ENCODE results near the gene TSPEAR. TPM values are rescaled to one million over a fixed set of nuclear protein-coding genes. Genes with fewer than 3 reads are reported as not detected.
"Not testable (repeated sequence)": the region's sequence is repeated elsewhere in the genome, so short reads cannot be mapped to it uniquely, and the experiment has no call there.

The TSPEAR gene
- total RNA-seq, 1 donor from 2014 or later: not detected

GRCh38 chr21:44508711-44509445 is 202.5 kb downstream of the TSPEAR start:
- no peak for DNase-seq (ENCODE audit: low spot score)

DNA sequence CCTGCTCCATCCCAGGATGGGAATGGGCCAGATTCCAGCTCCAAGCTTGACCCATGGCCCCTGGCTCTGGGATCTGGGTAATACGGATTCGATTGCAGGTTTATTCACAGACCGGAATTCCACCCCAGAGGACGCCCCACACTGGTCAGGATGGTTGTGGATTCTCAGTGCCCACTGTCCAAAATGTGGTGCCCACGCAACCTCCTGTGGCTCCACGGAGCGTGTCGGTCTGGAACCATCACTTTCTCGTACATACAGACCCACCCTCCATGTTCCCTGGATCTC is 203.0 kb downstream of the TSPEAR start:
- DNase-seq (ENCODE audit: low spot score): no peak

DNA sequence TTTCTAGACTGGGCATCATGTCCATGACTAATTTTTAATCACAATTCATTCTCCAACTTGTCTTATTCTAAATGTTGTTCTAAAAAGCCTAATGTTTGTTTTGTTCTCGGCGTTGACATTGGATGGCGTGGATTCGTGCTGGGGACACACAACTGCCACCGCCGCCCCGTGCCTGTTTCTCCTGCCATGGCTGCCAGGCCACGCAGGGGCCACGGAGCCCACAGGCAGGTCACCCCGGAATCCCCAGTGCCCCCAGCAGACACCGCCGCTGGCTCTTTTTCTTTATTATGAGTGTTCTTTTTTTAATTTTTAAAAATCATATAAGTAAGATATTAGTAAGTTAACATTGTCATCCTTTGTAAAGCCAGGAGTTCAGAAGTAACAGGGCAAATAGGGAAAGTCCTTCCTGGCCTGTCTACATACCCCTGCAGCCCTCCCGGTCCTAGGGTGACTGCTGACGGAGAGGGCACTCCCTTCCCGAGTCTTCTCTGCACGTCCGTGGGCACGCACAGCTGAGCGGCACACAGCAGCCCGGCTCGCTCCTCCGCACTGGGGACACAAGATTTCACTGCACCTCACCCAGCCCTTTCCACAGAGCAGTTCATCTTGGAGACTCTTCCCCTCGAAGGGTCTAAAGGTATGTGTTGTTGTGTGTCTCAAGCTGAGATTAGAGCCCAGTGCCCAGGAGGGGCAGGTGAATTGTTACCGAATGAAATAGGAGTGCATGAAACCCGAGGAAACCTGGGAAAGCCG is 203.5 kb downstream of the TSPEAR start:
- no peak for DNase-seq (ENCODE audit: low spot score)

- no peak for DNase-seq (ENCODE audit: low spot score)
Observed at GRCh38 chr21:44506279-44507255, 204.8 kb downstream of the TSPEAR start.

GRCh38 chr21:44505673-44506278 is 205.6 kb downstream of the TSPEAR start:
- no peak for DNase-seq (ENCODE audit: low spot score)

DNA sequence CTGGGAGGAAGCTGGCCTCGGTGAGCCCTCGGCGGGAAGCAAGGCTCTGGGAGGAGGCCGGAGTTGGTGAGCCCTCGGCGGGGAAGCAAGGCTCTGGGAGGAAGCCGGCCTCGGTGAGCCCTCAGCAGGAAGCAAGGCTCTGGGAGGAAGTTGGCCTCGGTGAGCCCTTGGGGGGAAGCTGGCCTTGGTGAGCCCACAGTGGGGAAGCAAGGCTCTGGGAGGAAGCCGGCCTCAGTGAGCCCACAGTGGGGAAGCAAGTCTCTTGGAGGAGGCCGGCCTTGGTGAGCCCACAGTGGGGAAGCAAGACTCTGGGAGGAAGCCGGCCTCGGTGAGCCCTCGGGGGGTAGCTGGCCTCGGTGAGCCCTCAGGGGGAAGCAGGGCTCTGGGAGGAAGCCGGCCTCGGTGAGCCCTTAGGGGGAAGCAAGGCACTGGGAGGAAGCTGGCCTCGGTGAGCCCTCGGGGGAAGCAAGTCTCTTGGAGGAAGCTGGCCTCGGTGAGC is 207.4 kb downstream of the TSPEAR start:
- DNase-seq (ENCODE audit: low spot score): no peak

DNA sequence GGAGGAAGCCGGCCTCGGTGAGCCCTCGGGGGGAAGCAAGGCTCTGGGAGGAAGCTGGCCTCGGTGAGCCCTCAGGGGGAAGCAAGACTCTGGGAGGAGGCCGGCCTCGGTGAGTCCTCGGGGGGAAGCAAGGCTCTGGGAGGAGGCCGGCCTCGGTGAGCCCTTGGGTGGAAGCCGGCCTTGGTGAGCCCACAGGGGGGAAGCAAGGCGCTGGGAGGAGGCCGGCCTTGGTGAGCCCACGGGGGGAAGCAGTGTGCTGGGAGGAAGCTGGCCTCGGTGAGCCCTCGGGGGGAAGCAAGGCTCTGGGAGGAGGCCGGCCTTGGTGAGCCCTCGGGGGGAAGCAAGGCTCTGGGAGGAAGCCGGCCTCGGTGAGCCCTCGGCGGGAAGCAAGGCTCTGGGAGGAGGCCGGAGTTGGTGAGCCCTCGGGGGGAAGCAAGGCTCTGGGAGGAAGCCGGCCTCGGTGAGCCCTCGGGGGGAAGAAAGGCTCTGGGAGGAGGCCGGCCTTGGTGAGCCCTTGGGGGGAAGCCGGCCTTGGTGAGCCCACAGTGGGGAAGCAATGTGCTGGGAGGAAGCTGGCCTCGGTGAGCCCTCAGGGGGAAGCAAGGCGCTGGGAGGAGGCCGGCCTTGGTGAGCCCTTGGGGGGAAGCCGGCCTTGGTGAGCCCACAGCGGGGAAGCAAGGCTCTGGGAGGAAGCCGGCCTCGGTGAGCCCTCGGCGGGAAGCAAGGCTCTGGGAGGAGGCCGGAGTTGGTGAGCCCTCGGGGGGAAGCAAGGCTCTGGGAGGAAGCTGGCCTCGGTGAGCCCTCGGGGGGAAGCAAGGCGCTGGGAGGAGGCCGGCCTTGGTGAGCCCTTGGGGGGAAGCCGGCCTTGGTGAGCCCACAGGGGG is 208.1 kb downstream of the TSPEAR start:
- DNase-seq (ENCODE audit: low spot score): not testable (repeated sequence)

GRCh38 chr21:44502171-44502958 is 209.0 kb downstream of the TSPEAR start:
- no peak for DNase-seq (ENCODE audit: low spot score)

GRCh38 chr21:44500111-44500510 is 211.3 kb downstream of the TSPEAR start:
- no peak for DNase-seq (ENCODE audit: low spot score)

DNA sequence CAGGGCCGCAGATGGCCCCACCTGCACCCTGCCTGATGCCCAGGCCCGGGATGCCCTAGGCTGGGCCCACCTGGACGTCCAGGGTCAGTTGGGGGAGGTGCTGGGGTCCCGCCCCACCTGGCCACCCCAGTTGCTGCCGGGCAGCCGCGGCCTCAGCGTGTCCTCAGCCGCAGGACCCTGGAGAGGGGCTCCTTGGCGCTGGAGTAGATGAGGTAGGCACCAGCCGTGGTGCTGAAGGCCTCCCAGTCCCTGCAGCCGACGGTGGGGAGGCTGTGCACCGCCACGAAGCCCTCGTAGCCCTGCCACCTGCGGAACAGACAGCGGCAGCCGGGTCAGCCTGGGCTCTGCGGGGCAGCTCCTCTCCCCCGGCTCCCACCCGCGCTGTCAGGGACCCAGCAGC is 211.7 kb downstream of the TSPEAR start:
- no peak for DNase-seq (ENCODE audit: low spot score)

- DNase-seq (ENCODE audit: low spot score): no peak
Observed at GRCh38 chr21:44499211-44499560, 212.2 kb downstream of the TSPEAR start.

DNA sequence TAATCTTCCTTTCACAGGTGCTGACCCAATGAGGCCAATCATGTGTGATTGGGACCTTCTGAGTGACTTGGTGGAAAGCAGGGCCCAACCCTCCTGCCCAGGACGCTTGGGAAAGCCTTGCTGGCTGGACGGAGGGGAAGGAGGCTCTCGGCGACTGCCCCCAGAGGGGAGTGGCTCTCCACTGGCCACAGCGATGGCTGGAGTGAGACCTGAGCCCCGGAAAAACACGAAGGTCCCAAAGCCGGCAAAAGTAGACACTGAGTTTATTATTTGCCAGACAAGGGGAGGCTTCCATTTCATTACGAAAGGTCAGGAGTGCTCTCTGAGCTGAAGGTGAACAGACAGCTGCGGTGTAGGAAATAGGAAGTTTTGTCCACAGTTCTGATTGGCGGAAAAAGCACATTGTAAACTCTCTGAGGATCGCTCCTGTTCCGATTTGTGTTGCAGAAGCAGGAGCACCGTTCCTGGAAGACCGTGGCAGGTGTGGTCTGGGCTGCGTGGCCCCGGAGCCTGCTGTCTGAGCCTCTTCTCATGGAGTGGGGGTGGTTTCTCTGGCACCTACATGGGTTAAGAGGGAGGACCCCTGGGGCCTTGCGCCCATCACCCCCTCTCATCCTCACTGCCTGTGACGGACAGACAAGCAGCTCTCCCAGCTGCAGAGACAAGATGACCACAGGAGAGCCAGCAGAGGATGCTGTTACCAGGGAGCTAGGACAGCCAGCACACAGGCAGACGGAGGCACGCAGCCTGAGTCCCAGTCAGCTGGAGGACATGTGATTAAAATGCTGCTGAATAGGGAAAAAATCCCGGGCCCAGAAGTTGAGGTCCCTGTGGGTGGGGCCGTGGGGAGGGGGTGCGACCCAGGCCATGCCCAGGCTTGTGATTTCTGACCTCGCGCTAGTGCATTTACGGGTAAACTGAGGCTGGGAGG is 212.8 kb downstream of the TSPEAR start:
- no peak for DNase-seq (ENCODE audit: low spot score)

- DNase-seq (ENCODE audit: low spot score): no peak
Observed at GRCh38 chr21:44497703-44498126, 213.7 kb downstream of the TSPEAR start.

DNA sequence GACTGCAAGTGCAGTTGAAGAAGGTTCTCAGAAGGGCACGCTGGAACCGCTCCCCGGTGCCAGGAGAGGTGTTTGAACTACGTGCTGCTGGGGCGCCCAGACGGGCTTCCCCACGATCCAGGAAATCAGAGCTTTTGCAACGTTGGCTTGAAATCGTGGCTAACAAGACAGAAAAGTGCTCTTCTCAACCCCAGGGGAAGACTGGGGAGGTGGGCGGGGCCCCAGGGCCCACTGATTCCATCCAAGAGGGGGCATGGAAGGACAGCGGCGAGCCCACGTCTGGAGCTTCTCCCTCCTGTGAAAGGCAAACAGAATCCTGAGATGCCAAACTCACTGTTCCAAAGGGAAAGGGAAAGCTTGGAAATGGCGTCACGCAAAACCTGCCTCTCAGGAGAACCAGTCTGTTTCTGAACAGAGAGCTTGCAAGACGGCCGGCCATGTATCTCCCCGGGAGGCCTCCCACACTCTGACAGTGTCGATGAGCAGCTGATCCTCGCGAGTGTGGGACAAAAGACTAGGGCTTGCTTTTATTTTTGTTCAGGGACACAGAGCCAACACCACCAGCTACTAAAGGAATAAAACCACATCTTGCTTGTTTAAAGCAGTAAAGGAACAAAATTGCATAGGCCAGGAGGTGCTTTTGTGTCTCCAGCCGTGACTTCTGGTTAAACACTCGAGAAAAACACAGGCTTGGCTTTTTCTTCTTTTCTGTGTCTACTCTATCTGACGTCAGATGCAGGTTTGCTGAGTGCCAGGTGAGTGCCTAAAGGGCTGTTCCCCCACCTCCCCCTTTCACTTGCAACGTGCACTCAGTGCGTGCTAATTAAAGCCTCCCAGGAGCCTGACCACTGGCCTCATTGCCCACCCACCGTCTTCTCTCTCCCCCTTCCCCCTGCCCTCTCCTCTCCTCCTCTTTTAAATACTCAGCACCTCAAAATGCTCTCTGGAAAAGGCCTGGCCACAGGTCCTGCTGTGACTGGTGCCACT is 214.5 kb downstream of the TSPEAR start:
- no peak for DNase-seq (ENCODE audit: low spot score)

DNA sequence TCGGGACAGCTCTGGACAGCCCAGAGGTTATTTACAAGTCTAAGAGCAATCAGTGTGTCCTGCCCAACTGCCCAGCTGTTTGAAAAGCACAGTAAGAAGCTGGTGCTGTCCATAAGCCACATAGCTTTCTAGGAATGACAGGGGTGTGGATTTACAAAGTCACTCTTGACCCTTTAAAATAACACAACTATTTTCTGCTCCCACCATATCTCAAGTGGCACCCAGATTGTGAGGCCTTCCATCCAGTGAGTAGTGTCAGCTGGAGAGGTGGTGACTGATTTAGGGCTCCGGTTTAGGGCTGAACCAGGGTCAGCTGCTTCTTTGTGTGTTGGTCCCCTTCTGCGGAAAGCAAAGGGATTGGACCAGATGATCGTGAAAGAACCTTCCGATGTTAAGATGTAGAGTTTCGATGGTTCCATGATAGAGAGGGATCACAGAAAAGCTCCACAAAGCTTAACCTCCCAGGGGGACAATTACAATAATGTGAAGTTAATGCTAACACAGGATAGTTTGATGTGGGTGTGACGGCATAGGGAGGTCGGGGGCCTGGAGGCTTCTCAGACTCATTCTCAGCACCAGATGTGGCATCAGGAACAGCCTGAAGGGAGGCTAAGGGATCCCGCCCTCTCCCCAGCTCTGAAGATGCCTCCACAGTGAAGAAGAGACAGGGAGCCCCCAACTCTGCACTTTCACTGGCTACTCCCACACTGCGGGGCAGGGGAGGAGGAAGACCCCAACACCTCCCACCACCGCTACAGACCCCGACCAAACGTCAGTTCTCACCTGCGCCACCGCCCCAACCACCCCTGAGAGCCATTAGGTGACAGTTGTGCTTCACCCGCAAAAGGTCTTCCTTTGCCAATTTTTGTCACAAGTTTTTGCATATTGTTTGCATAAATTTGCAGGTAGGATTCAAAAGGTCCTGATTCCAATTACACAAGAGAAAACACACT is 215.5 kb downstream of the TSPEAR start:
- no peak for DNase-seq (ENCODE audit: low spot score)

DNA sequence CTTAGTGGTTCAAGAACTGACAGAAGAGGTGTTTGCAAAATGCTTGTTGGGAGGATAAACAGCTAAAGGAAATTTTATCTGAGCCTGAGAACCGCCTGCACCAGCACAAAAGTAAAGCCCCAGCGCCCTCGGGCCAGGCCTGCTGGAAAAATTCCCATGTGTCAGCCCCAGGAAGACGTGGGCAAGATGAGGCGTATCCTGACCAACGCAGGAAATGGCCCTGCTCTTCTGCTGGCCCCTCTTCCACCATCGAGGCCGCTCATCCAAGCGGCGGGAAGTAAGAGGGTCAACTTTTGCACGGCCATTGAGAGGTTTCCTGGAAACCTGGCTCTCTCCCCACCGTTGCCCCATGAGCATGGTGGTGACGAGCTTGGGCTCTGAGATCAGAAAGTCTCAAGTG is 216.4 kb downstream of the TSPEAR start:
- DNase-seq (ENCODE audit: low spot score): no peak

Data from mesenteric fat pad (tissue), 1 donor.